GM19328 (cell line): ENCODE measurements around the gene TMEM30B.

Experiments used
- ATAC-seq: cut with Tn5 transposase; IDR thresholded peaks from one replicate; pipeline ENCODE4 v1.9.1; 2021; ENCODE audit warnings: mild to moderate bottlenecking, moderate library complexity; ENCODE audit not compliant: unreplicated experiment

The TMEM30B gene

DNA sequence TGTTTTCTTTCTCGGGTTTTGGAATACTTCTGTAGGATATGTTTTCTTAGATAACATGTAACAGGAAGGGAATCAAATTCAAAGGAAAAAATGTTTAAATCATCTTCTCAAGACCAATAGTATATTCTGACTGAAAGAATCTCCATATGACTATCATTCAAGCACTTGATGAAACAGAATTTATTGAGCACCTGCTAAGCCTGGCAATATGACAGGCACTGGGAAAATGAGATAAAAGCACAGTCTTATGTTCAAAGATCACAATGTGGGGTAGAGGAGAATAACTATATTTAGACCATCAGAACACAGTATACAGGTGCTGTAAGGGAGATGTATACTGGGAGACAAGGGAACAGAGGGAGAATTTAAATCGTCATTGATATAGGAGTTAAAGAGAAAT is 19.1 kb upstream of the TMEM30B start:
- no peak for ATAC-seq

DNA sequence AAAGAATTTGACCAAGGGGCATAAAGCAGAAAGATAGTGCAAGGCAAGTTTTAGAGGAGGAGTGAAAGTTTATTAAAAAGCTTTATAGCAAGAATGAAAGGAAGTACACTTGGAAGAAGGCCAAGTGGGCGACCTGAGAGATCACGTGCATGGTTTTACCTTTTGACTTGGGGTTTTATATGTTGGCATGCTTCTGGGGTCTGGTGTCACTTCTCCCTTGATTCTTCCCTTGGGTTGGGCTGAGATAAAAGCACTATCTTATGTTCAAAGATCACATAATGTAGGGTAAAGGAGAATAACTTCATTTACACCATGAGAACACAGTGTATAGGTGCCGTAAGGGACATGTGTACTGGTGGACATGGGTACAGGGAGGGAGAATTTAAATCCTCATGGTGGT is 17.7 kb upstream of the TMEM30B start:
- ATAC-seq, result no peak

DNA sequence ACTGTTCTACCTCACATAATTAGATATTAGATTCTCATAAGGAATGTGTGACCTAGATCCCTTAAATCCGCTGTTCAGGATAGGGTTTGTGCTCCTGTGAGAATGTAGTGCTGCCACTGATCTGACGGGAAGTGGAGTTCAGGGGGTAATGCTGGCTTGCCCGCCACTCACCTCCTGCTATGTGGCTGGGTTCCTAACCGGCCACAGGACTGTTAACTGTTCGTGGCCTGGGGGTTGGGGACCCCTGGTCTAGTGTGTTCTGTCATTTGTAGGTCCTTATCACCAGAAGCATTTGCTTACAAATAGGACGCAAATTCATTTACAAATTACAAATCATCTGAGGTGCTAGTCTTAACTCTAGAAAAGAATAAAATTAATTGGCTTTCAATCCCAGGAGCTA is 16.4 kb upstream of the TMEM30B start:
- no peak for ATAC-seq

DNA sequence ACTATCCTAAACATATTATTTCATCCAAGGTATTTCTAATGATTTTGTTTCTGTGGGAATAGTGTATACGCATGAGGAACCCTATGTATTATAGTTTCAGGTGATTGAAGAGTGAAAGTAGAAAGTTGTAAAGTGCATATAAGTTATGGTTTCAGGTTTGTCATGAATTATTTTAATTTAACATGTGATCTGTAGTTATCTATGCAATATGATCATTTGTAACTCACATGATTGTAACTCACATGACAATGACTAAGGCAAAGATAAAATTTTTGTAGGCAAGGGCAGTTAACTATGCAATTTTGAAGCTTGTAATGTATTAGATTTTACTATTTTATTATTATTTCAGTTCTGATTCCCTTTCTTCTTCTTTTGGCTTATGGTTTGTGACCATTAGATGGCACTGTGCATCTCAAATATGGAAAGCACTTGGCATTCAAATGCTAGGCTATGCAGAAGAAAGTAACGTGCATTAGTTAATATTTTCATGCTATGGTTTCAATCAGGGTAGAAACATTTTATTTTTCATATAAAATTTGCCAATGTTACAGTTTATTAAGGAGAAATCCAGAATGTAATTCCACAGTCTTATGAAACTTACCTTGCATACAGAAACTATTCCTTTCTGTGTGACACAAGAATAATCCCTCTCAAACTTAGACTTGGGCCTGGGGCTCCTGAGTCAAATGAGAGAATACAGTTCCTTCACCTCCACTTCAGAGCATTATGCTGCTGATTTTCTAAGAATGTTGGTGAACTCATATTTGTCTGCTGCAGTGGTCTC is 15.8 kb upstream of the TMEM30B start:
- ATAC-seq, result no peak

DNA sequence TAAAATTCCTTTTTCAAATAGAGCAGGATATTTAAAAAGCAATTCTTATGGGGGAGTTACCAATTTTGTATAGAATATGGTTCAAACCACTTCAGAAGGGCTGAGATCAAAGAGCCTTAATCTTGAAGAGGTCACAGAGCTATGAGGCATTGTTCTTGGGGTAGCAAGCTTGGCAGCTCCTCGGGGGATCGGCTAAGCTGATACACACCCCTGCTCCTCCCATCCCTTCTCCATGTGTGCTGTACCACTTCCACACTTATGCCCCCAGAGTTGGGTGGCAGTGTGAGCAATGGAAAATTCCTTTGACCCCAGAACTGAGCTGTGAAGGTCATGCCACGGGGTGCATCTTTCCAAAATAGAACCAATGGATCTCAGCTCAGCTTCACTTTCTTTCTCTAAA is 15.0 kb upstream of the TMEM30B start:
- ATAC-seq, result no peak

DNA sequence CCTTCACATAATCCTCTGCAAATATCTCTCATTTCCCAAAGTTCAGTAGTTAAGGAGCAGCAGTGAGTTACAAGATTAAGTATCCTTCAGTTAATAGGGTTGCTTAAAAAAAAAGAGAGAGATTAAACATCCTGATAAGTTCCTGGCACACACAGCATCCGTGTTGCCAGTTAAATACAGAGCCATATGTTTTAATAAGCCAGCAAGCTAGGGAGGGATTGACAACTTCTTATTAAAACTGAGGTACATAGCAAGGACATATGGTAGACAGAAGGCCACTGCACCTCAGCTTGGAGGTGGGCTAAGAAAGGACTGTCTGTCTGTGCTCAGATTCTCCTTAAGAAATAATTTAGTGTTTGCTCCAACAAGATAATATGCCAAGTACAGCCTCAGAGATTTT is 9.6 kb upstream of the TMEM30B start:
- no peak for ATAC-seq

DNA sequence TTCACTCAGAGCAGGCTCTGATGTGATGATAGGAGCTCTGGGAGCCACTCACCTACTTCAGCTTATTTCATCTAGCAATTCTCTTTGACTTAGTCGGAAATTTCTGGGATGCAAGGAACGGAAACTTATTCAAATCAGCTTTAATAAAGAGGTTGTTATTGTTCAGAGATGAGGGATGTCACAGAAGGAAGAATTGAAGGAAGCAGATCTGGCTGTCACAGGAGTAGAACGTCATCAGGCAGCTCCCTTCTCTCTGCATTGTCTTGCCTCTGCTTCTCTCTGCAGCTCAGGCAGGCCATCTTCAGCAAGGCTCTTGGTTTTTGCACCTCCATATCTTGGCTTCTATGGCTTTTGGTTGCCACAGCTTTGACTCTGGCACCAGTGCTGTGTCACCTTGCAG is 7.6 kb upstream of the TMEM30B start:
- no peak for ATAC-seq

DNA sequence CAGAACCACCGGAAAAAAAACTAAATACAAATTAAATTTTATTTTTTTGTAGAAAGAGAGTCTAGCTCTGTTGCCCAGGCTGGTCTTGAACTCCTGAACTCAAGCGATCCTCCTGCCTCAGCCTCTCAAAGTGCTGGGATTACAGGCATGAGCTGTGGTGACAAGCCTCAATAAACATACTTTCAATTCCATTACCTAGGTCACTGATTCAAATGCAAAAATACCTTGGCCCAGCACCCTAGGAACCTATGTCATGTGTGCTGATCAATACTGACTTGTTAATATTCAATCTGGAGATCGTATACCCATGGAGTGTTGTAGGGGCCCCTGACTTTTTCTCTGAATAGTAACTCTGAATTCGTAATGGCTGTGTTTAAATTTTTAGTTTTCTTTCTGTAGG is 7.1 kb upstream of the TMEM30B start:
- ATAC-seq, result no peak

DNA sequence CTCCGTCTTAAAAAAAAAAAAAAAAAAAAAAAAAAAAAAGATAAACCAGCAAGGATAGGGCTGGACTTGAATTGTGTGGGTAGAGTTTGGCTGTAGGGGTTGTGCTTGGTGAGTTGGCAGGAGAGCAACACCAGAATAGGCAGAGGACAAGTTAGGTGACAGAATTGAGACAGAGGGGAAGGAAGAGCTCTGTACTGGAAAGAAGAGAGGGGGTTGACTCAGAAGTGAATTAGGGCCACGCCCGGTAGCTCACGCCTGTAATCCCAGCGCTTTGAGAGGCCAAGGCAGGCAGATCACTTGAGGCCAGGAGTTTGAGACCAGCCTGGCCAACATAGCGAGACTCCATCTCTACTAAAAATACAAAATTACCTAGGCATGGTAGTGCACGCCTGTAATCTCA is 6.1 kb upstream of the TMEM30B start:
- no peak for ATAC-seq

DNA sequence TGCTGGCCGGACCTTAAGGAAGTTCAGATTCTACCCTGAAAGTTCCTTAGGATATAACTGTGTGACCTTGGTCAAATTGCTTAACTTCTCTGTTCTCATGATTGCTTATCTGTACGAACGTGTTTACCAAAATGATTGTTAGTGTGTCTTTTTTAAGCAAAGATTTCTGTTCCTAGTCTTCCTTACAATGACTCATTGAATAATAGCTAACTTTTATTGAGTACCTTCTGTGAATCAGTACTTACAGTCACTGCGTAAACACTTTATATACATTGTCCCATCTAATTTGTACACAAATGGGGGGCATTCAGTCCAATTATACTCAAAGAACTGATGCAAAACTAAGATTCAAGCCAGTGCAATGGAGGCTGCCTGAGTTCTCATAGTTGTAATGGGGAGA is 4.2 kb upstream of the TMEM30B start:
- no peak for ATAC-seq

DNA sequence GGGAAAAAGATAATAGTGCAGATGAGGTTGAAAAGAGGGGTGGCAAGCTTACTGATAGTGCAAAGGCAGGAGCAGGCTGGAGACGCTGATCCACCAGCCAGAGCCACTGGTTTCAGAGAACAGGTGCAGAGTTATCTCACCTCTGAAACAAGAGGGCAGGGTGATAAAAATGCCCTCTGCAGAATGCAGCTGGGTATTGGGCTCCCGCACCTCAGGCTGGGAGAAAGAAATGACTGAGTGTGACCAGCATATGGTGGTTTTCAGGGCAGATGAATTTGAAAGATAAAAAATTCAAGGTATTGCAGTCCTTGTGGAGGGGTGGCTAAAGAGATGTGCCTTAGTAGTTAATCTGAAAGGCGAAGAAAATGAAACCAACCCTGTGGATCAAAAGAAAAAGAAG is 2.9 kb upstream of the TMEM30B start:
- ATAC-seq, result no peak

DNA sequence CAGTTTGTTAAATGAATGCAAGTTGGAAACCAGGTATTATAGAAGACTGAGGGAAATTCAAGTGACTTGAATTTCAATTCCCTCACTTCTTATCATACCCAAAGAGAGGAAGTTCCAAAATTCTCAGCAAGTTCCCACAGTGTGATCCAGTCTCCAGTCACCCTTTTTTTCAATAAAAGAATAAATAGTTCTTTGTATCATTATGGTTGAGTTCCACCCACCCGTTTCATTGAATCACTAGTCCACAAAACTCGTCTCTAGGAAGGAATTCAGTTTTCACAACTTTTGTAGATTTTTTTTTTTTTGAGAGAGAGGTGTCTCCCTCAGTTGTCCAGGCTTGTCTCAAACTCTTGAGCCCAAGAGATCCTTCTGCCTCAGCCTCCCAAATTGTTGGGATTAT is 1.6 kb upstream of the TMEM30B start:
- no peak for ATAC-seq

DNA sequence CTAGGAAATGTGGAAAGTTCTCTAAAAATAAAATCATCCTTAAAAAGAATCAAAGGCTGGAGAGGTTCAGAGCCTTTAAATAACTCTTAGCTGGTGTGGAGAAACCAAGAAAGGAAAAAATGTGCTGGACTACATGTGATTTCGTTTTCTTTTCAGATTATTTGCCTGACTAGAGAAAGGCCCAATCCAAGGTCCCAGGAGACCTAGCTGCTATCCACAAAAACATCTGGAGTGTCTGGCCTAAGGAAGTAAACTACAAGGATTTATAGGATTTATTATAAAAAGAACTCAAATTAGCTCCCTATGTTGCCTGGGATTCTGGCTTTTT is 774 bp upstream of the TMEM30B start:
- ATAC-seq, result no peak

DNA sequence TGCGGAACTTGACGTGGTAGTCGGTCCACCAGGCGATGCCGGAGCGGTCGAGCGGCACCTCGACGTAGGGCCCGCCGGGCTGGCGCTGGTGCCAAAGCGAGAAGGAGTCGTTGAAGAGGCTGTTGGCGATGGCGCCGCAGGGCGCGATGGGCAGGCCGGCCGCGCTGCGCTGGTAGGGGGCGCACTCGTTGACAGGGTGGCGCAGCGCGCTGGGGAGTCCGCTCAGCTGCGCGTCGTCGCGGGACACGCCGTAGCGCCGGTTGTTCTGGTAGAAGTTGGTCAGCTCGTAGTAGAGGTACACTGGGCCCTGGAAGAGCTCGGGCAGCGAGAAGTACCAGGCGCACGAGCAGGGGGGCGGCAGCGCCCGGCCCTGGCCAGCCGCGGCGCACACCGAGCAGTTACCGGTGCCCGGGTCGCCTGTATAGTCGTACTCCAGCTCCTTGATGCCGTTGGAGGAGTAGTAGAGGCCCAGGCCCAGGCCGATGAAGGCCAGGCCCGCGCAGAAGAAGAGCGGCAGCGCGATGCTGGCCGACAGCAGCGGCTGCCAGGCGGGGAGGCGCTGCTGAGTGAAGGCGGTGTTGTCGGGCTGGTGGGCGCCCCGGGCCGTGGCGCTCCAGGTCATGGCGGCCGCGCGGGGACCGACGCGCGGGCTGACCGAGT is 482 bp downstream of the TMEM30B start:
- ATAC-seq, result no peak

DNA sequence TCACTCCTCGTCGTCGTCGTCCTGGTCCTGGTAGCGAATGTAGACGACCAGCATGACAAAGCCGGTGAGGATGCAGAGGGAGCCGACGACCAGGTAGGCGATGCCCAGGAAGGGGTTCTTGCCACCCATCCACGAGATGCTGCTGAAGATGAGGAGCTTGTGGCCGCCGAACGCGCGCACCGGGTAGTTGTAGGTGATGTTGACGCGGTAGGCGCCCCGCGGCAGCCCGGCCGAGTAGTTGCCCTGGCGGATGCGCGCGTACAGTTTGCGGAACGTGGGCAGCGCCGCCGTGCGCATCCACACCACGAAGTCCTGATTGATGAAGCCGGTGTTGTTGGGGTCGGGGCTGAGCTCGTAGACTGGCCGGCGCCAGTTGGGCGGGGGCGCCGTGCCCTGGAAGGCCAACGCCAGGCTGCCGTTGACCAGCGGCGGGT is 1.0 kb downstream of the TMEM30B start:
- no peak for ATAC-seq

DNA sequence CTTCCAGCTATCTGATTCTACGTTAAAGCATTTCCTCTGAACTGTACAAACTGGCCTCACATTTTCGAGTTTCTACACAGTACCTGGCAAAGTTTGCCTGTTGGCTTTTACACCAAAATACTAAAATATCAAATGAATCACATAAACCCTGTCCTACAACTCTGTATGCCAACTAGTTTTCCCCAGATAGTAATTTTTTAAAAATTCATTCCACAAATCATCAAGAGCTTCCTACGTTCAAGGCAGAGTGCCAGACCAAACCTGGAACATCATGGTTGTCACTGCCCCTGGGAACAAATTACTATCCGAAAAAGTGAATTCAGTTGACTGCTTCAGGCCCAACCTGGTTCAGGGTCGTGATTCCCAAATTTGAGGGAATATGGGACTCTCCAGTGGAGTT is 2.1 kb downstream of the TMEM30B start:
- no peak for ATAC-seq

DNA sequence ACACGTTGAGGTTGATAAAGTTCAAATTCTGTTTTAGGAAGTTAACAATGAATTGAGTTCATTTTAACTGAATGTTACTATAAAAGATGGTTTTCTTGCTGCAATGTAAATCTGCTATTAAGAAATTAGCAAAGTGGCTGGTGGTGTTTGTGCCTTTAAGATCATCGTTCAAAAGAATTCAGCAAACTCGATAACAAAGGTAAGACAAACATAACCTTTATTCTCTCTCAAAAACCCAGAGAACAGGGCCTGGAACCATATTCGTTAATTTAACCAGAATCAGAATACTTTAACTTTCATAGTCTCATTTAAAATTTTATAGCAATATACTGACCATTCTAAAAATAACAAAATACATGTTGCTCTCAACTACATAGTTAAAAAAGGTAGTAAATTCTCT is 3.4 kb downstream of the TMEM30B start:
- ATAC-seq, result no peak

DNA sequence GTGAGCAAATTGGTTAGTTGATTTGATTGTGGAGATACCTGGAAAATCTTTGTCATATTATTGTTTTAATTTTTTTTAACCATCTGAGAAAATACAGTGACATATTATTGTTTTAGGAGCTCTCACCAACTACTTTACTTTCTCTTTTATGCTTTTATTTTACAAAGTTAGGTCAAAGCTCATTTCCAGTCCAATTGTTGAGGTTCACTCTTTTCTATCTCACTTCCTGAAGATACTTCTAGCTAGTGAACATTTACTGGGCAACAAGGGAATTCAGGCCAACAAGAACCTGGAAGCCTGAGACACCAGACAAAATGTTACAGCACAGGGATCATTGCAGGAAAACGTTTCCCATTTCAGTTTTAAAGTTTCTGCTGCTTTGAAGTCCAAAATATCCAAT is 3.9 kb downstream of the TMEM30B start:
- no peak for ATAC-seq

DNA sequence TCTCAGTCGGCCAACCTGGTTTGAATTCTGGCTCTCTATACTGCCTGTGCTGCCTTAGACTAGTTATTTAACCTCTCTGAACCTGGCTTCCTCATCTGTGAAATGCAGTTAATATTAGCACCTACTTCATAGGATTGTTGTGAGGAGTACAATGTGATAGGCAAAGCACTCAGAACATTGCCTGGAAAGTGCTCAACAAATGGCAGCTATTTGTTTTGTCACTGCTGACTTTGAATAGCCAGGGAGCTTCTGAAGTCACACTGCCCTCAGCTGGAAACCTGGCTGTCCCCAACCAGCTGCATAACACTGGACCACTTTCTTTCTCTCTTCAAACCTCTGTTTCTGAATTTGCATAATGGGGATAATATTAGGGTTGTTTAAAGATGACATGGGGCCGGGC is 9.6 kb downstream of the TMEM30B start:
- ATAC-seq, result no peak

DNA sequence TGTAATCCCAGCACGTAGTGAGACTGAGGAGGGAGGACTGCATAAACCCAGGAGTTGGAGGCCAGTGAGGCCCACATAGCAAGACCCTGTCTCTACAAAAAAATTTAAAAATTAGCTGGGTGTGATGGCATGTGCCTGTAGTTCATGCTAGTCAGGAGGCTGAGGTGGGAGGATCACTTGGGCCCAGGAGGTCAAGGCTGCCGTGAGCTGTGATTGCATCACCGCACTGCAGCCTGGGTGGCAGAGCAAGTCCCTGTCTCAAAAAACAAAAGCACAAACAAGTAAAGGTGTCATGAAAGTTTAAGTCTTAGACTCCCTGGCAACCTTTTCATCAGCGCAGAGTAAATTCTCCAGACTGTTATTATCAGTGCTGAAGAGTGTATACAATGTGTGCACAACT is 10.4 kb downstream of the TMEM30B start:
- ATAC-seq, result no peak

DNA sequence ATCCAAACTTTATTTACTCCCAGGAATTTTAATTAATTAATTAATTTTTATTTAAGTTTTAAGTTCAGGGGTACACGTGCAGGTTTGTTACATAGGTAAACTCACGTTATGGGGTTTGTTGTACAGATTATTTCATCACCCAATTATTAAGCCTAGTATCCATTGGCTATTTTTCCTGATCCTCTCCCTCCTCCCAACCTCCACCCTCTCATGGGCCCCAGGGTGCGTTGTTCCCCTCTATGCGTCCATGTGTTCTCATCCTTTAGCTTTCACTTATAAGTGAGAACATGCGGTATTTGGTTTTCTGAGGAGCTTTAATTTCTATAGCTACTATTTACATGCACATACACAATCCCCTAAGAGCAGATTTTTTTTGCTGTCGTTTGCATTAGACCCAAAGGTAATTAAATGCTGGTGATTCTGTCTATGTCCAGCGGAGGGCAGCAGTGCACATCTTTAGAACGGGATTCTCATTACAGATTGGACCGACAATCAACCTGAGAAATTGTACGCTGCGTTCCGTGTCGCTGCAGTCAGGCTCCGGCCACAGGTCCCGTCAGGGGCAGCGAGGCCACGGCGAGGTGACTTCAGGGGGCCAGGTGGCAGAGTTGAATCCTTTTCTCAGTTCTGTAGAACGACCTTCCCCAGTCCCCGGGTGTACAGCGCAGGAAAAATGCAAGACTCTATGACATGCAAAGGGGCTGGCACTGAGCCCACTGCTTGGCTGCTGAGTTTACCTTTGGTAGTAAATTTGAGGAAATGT is 11.6 kb downstream of the TMEM30B start:
- peak; percentile 80 for ATAC-seq

DNA sequence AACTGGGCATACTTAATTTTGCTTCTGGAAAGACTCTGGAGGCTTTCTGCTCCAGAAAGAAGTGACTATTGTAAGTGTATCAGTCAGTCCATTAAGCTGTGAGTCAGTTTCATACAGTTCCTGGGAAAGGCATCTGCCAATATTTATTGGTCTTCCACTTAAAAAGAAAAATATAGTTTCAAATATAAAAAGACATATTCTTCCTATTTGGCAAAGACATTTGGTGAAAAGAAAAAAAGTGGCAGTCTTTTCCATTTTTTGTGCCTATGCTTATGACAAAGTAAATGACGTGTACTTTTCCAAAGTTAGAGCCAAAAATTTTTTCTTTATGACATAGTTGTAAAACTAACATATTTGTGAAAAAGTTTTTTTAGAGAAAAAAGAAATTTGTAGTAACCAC is 12.3 kb downstream of the TMEM30B start:
- no peak for ATAC-seq
